ENCODE results near the gene GET3. TPM values are rescaled to one million over a fixed set of nuclear protein-coding genes. Genes with fewer than 3 reads are reported as not detected.

GET3 gene
- total and polyA plus RNA-seq, 2 of the 13 experiments (the other 11 are each of a cell fraction or from before 2014, with no cell fraction given): 57.7 to 59.4 TPM

DNA sequence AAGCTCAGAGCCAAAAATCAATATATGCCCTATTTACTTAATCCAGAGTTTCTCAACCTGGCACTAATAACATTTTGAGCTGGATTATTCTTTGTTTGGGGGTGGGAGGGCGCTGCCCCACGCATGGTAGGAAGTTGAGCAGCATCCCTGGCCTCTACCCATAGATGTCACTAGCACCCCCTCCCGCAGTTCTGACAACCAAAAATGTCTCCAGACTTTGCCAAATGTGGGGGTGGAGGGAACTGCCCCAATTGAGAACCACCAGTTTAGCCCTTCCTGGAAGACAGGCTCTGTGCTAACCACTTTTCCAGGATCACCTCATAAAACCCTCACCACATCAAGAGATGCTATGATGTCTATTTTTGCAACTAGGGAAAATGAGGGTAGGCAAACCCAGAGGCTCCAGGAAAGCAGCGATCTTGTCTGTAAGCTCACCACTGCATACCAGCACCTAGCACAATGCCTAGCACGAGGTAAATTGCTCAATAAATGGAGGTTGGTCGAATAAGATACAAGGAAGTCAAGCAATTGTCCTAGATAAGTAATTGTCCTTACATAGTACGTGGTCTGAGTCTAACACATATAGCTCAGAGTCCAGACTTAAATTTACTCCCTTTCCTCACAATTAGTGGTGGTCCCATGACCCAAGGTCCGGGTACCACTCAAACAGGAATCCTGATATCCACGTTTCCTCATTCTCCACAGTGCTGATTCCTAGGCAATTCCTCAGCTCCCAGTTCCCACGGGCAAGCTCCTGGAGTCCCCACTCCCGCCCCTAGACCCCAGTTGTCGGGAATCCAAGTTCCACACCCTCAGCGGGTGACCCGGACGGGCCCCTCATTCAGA lies 3.7 kb upstream of the GET3 start (continued):
- TF ChIP-seq, protein P1, sequence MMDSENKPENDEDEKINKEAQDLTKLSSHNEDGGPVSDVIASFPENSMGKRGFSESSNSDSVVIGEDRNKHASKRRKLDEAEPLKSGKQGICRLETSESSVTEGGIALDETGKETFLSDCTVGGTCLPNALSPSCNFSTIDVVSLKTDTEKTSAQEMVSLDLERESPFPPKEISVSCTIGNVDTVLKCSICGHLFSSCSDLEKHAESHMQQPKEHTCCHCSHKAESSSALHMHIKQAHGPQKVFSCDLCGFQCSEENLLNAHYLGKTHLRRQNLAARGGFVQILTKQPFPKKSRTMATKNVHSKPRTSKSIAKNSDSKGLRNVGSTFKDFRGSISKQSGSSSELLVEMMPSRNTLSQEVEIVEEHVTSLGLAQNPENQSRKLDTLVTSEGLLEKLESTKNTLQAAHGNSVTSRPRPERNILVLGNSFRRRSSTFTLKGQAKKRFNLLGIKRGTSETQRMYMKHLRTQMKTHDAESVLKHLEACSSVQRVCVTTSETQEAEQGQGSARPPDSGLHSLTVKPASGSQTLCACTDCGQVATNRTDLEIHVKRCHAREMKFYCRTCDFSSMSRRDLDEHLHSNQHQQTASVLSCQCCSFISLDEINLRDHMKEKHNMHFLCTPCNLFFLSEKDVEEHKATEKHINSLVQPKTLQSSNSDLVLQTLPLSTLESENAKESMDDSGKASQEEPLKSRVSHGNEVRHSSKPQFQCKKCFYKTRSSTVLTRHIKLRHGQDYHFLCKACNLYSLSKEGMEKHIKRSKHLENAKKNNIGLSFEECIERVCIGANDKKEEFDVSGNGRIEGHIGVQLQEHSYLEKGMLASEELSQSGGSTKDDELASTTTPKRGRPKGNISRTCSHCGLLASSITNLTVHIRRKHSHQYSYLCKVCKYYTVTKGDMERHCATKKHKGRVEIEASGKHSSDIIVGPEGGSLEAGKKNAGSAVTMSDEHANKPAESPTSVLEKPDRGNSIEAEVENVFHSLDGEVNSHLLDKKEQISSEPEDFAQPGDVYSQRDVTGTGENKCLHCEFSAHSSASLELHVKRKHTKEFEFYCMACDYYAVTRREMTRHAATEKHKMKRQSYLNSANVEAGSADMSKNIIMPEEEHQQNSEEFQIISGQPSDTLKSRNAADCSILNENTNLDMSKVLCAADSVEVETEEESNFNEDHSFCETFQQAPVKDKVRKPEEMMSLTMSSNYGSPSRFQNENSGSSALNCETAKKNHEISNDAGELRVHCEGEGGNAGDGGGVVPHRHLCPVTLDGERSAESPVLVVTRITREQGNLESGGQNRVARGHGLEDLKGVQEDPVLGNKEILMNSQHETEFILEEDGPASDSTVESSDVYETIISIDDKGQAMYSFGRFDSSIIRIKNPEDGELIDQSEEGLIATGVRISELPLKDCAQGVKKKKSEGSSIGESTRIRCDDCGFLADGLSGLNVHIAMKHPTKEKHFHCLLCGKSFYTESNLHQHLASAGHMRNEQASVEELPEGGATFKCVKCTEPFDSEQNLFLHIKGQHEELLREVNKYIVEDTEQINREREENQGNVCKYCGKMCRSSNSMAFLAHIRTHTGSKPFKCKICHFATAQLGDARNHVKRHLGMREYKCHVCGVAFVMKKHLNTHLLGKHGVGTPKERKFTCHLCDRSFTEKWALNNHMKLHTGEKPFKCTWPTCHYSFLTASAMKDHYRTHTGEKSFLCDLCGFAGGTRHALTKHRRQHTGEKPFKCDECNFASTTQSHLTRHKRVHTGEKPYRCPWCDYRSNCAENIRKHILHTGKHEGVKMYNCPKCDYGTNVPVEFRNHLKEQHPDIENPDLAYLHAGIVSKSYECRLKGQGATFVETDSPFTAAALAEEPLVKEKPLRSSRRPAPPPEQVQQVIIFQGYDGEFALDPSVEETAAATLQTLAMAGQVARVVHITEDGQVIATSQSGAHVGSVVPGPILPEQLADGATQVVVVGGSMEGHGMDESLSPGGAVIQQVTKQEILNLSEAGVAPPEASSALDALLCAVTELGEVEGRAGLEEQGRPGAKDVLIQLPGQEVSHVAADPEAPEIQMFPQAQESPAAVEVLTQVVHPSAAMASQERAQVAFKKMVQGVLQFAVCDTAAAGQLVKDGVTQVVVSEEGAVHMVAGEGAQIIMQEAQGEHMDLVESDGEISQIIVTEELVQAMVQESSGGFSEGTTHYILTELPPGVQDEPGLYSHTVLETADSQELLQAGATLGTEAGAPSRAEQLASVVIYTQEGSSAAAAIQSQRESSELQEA (CRISPR knock-in tag; IDR thresholded peaks at IDR 0.05; ENCODE audit: not compliant biosample characterization): no peak
- TF ChIP-seq ZFP41 (CRISPR knock-in tag; IDR thresholded peaks at IDR 0.05; ENCODE audit: borderline replicate concordance) (no peak), BRD4 (CRISPR knock-in tag; IDR thresholded peaks at IDR 0.05) (no peak), MIER2 (CRISPR knock-in tag; IDR thresholded peaks at IDR 0.05) (no peak), ZFP90 (CRISPR knock-in tag; IDR thresholded peaks at IDR 0.05; ENCODE audit: borderline replicate concordance) (no peak), ZNF263 (CRISPR knock-in tag; IDR thresholded peaks at IDR 0.05) (no peak), ZMYM2 (CRISPR knock-in tag; IDR thresholded peaks at IDR 0.05) (no peak), ZNF678 (CRISPR knock-in tag; IDR thresholded peaks at IDR 0.05) (no peak), BCL6 (CRISPR knock-in tag; IDR thresholded peaks at IDR 0.05) (no peak)
- TF ChIP-seq, protein P2, sequence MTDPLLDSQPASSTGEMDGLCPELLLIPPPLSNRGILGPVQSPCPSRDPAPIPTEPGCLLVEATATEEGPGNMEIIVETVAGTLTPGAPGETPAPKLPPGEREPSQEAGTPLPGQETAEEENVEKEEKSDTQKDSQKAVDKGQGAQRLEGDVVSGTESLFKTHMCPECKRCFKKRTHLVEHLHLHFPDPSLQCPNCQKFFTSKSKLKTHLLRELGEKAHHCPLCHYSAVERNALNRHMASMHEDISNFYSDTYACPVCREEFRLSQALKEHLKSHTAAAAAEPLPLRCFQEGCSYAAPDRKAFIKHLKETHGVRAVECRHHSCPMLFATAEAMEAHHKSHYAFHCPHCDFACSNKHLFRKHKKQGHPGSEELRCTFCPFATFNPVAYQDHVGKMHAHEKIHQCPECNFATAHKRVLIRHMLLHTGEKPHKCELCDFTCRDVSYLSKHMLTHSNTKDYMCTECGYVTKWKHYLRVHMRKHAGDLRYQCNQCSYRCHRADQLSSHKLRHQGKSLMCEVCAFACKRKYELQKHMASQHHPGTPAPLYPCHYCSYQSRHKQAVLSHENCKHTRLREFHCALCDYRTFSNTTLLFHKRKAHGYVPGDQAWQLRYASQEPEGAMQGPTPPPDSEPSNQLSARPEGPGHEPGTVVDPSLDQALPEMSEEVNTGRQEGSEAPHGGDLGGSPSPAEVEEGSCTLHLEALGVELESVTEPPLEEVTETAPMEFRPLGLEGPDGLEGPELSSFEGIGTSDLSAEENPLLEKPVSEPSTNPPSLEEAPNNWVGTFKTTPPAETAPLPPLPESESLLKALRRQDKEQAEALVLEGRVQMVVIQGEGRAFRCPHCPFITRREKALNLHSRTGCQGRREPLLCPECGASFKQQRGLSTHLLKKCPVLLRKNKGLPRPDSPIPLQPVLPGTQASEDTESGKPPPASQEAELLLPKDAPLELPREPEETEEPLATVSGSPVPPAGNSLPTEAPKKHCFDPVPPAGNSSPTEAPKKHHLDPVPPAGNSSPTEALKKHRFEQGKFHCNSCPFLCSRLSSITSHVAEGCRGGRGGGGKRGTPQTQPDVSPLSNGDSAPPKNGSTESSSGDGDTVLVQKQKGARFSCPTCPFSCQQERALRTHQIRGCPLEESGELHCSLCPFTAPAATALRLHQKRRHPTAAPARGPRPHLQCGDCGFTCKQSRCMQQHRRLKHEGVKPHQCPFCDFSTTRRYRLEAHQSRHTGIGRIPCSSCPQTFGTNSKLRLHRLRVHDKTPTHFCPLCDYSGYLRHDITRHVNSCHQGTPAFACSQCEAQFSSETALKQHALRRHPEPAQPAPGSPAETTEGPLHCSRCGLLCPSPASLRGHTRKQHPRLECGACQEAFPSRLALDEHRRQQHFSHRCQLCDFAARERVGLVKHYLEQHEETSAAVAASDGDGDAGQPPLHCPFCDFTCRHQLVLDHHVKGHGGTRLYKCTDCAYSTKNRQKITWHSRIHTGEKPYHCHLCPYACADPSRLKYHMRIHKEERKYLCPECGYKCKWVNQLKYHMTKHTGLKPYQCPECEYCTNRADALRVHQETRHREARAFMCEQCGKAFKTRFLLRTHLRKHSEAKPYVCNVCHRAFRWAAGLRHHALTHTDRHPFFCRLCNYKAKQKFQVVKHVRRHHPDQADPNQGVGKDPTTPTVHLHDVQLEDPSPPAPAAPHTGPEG (CRISPR knock-in tag; IDR thresholded peaks at IDR 0.05): no peak
- TF ChIP-seq, protein P3, sequence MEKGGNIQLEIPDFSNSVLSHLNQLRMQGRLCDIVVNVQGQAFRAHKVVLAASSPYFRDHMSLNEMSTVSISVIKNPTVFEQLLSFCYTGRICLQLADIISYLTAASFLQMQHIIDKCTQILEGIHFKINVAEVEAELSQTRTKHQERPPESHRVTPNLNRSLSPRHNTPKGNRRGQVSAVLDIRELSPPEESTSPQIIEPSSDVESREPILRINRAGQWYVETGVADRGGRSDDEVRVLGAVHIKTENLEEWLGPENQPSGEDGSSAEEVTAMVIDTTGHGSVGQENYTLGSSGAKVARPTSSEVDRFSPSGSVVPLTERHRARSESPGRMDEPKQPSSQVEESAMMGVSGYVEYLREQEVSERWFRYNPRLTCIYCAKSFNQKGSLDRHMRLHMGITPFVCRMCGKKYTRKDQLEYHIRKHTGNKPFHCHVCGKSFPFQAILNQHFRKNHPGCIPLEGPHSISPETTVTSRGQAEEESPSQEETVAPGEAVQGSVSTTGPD (CRISPR knock-in tag; IDR thresholded peaks at IDR 0.05): no peak
- TF ChIP-seq, protein P4, sequence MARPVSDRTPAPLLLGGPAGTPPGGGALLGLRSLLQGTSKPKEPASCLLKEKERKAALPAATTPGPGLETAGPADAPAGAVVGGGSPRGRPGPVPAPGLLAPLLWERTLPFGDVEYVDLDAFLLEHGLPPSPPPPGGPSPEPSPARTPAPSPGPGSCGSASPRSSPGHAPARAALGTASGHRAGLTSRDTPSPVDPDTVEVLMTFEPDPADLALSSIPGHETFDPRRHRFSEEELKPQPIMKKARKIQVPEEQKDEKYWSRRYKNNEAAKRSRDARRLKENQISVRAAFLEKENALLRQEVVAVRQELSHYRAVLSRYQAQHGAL (CRISPR knock-in tag; IDR thresholded peaks at IDR 0.05; ENCODE audit: not compliant biosample characterization): no peak

All from HepG2 (cell line).